Mucosa of descending colon (tissue), 3 donors: ENCODE results near the gene OR2V2. TPM values are rescaled to one million over a fixed set of nuclear protein-coding genes. Genes with fewer than 3 reads are reported as not detected.

ENCODE experiments used
- ATAC-seq: fragments of 200-7000 bp; cut with Tn5 transposase; one replicate; pipeline ENCODE4 v1.9.1; 2020; ENCODE audit warnings: mild to moderate bottlenecking, moderate library complexity
- DNase-seq, 3 donors: peaks; one replicate each; pipeline ENCODE4 v3.0.0-alpha.2; 2020
- H3K36me3 ChIP-seq: fragments of 200-600 bp; one replicate; pipeline ENCODE4 v1.8.0; 2021; ENCODE audit warnings: low read depth, mild to moderate bottlenecking
- H3K4me1 ChIP-seq: fragments of 200-600 bp; one replicate; pipeline ENCODE4 v1.8.0; 2021; ENCODE audit warnings: low read depth, mild to moderate bottlenecking
- H3K4me3 ChIP-seq: fragments of 200-600 bp; one replicate; pipeline ENCODE4 v1.8.0; 2021; ENCODE audit warnings: mild to moderate bottlenecking
- H3K9me3 ChIP-seq: fragments of 200-600 bp; one replicate; pipeline ENCODE4 v1.8.0; 2021; ENCODE audit warnings: mild to moderate bottlenecking
- CTCF ChIP-seq: fragments of 200-600 bp; IDR thresholded peaks from one replicate; pipeline ENCODE4 v1.8.0; 2022; ENCODE audit warnings: antibody characterized with exemption, mild to moderate bottlenecking
- intact Hi-C, 2 donors: fragments of 100-400 bp; cut with DNase I in 1 of 2; cut with micrococcal nuclease in 1 of 2; formaldehyde crosslinking; loops; one replicate each; pipeline versions ENCODE4 v1.11.0 to v1.11.1; 2022; cut with DNase I, micrococcal nuclease
- total RNA-seq, 3 donors: library from RNA; stranded (reverse); fragmentation: NEBNext Ultra II Directional in 2 of 3; extraction: Animal tissue kit (Norgen Biotek cat#: 25700) in 2 of 3; gene quantifications; one replicate each; pipeline versions ENCODE4 v1.2.1 to v1.2.4, GENCODE V29; 2021 to 2023
- donor health status: DM: no; HTN: no; CAD: no; lungs with moderate emphysema.
- donor health status: DM: no; HTN: no; CAD: no.
- donor health status: DM: no; HTN: yes; CAD: no.

Gene OR2V2
- total RNA-seq, 3 donors from 2014 or later, result not detected

GRCh38 chr5:181204826-181205760 lies 57.7 kb downstream of the OR2V2 start, which contains the start of gene TRIM7:
TSS of gene TRIM7 (minus strand) at chr5:181205196. CDS start at chr5:181205110, 86 bp downstream.
- no peaks in the 10 kb centered on the region for H3K9me3 ChIP-seq
- peaks cover 27% of the 10 kb centered on the region for H3K4me1 ChIP-seq
- ATAC-seq (peak; percentile 57), DNase-seq (peak in 2 of 3 donors; percentile 66 to 78)
- intact Hi-C loops, result no loop called here
- no peak for TF ChIP-seq CTCF
- H3K4me3 ChIP-seq, result peak within 1 kb of the TSS; percentile 9
- no peaks in the 10 kb centered on the region for H3K36me3 ChIP-seq

GRCh38 chr5:181205761-181206649 lies 58.6 kb downstream of the OR2V2 start:
- peaks cover 27% of the 10 kb centered on the region for H3K4me1 ChIP-seq
- no peaks in the 10 kb centered on the region for H3K36me3 ChIP-seq
- no peak for TF ChIP-seq CTCF
- H3K4me3 ChIP-seq, result no peak overlapping the region
- H3K9me3 ChIP-seq, result no peaks in the 10 kb centered on the region
- DNase-seq (peak in 2 of 3 donors; percentile 29 to 53), ATAC-seq (no peak)
- intact Hi-C loops, result no loop called here

GRCh38 chr5:181207214-181207959 lies 60.0 kb downstream of the OR2V2 start:
- Histone ChIP-seq H3K9me3 (no peaks in the 10 kb centered on the region), H3K4me3 (no peak overlapping the region), H3K4me1 (peaks cover 27% of the 10 kb centered on the region), H3K36me3 (no peaks in the 10 kb centered on the region)
- DNase-seq, result peak in 2 of 3 donors; percentile 79 to 81
- intact Hi-C loops, result no loop called here
- peak; percentile 35 for ATAC-seq
- no peak for TF ChIP-seq CTCF

- H3K4me1 ChIP-seq, result peaks cover 27% of the 10 kb centered on the region
- H3K4me3 ChIP-seq, result no peak overlapping the region
- no peaks in the 10 kb centered on the region for H3K36me3 ChIP-seq
- DNase-seq (no peak), ATAC-seq (no peak)
- intact Hi-C loops, result no loop called here
- no peak for TF ChIP-seq CTCF
- H3K9me3 ChIP-seq, result no peaks in the 10 kb centered on the region
These were observed 60.5 kb downstream of the OR2V2 start for GRCh38 chr5:181207960-181208253.

Other genes starting within 250 kb of the OR2V2 start
- gene BTNL8, start 248.4 kb upstream of the OR2V2 start, total RNA-seq, result 10 to 100 TPM; 39.2 to 82.2 (median 63.5) TPM
- gene BTNL3, start 158.7 kb upstream of the OR2V2 start, total RNA-seq, result 10 to 100 TPM; 38.4 to 62.2 (median 46.5) TPM
- gene BTNL9, start 107.3 kb upstream of the OR2V2 start, total RNA-seq, result 10 to 100 TPM in 1 of 3 donors, 1 to 10 TPM in 2; 1.2 to 12.7 (median 3.2) TPM
- not detected for gene OR2V1, start 16.4 kb upstream of the OR2V2 start, total RNA-seq
- 1 to 10 TPM; 1.5 to 3.9 (median 3.2) TPM for gene TRIM7, start 57.6 kb downstream of the OR2V2 start, total RNA-seq
- gene TRIM41, start 75.7 kb downstream of the OR2V2 start, total RNA-seq, result 10 to 100 TPM; 25.6 to 34.0 (median 27.6) TPM
- gene RACK1, start 96.3 kb downstream of the OR2V2 start, total RNA-seq, result 1,000 to 10,000 TPM; 1,078 to 1,367 (median 1,218) TPM
- gene TRIM52, start 113.6 kb downstream of the OR2V2 start, total RNA-seq, result 10 to 100 TPM; 11.6 to 18.8 (median 15.8) TPM
- not detected for gene OR4F3, start 219.7 kb downstream of the OR2V2 start, total RNA-seq